ENCODE data around the gene POU3F3.

GRCh38 chr2:104880076-104880475 lies 26.2 kb downstream of the POU3F3 start:
- TF ChIP-seq POLR2A (IDR thresholded peaks at IDR 0.05; ENCODE audit: borderline replicate concordance, extremely low read depth, insufficient read depth, insufficient read length) (no peak), ATF3 (IDR thresholded peaks at IDR 0.05) (no peak)

All from HCT116 (cell line).